Measurements from ENCODE around the gene FCHO1.
"Not testable (repeated sequence)": the region's sequence is repeated elsewhere in the genome, so short reads cannot be mapped to it uniquely, and the experiment has no call there.

FCHO1 gene

DNA sequence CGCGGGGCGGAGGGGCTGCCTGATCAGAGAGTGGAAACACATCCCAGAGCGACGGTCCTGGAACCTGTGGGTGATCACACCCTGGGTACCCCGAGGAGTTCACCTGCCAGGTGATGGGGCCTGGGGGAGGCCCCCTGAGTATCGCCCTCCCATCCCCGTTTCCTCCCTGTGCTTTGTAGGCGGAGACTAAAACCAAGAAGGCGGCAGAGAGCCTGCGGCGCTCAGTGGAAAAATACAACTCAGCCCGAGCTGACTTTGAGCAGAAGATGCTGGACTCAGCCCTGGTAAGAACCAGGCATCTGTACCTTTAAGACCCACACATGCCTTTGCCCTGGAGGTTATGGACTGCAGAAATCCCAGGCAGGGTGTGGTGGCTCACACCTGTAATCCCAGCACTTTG is 19.3 kb downstream of the FCHO1 start:
- no peaks in the 10 kb centered on the region for H3K4me1 ChIP-seq (ENCODE audit: insufficient read depth, low read length)
- no peak overlapping the region for H3K4me3 ChIP-seq (ENCODE audit: low read length)

DNA sequence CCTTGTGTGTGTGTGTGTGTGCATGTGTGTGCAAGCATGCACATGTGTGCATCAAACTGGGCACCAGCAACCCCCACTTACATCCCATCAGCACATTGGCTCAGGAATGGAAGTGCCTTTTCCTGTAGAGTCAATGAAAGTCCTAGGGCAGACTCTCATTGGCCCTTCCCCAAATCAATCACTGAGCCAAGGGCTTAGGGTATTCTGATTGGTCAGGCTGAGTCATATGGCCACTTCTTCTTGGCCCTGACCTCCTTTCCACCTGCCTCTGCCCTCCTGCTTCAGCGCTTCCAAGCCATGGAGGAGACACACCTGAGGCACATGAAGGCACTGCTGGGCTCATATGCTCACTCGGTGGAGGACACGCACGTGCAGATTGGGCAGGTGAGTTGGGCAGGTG is 20.9 kb downstream of the FCHO1 start:
- Histone ChIP-seq H3K9me3 (ENCODE audit: insufficient read depth, low read depth, low read length) (no peaks in the 10 kb centered on the region), H3K4me3 (ENCODE audit: low read length) (no peak overlapping the region), H3K4me1 (ENCODE audit: insufficient read depth, low read length) (no peaks in the 10 kb centered on the region), H3K36me3 (ENCODE audit: insufficient read depth, low read depth, low read length) (no peaks in the 10 kb centered on the region), H3K9ac (ENCODE audit: low read depth, low read length) (no peak overlapping the region), H3K27me3 (ENCODE audit: insufficient read depth, low read length) (no peaks in the 10 kb centered on the region), H3K27ac (ENCODE audit: low read length) (no peak overlapping the region)

More for the DNA sequence above, 19.3 kb downstream of the FCHO1 start:
- Histone ChIP-seq H3K9me3 (ENCODE audit: insufficient read depth, low read depth, low read length) (no peaks in the 10 kb centered on the region), H3K9ac (ENCODE audit: low read depth, low read length) (no peak overlapping the region), H3K36me3 (ENCODE audit: insufficient read depth, low read depth, low read length) (no peaks in the 10 kb centered on the region), H3K27ac (ENCODE audit: low read length) (no peak overlapping the region), H3K27me3 (ENCODE audit: insufficient read depth, low read length) (no peaks in the 10 kb centered on the region)

DNA sequence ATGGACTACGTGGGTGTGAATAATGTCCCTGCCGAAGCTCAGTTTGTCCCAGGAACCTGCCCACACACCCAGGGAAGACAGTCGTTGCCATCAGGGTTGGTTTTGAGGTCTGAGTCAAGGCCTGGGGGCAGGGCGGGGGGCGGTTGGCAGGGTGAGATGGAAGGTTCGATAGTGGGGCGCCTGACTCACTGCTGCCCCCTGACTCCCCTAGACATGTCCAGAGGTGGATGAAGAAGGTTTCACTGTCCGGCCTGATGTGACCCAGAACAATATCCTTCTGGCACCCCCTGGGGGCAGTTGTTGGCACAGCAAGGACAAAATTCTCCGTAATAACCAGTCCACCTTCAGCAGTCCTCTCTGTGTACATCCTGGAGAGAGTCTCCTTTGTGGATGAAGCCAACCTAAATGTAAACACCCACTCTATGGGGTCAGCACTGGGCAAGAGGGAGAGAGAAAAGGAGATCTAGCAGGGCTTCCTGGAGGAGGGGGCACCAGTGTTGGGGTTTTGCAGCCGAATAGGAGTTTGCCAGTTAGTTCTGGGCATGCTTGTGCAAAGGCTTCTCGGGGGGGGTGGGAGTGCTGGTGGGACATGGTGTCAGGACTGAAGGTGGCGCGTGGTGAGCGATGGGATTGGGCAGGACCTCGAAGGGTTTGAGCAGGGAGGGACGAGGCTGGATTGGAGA is 24.1 kb downstream of the FCHO1 start:
- Histone ChIP-seq H3K27ac (ENCODE audit: low read length) (no peak overlapping the region), H3K4me3 (ENCODE audit: low read length) (no peak overlapping the region), H3K4me1 (ENCODE audit: insufficient read depth, low read length) (peaks cover 2% of the 10 kb centered on the region; the same call in 1 of the 2 replicates), H3K27me3 (ENCODE audit: insufficient read depth, low read length) (no peaks in the 10 kb centered on the region), H3K9ac (ENCODE audit: low read depth, low read length) (no peak overlapping the region), H3K36me3 (ENCODE audit: insufficient read depth, low read depth, low read length) (no peaks in the 10 kb centered on the region), H3K9me3 (ENCODE audit: insufficient read depth, low read depth, low read length) (no peaks in the 10 kb centered on the region)

DNA sequence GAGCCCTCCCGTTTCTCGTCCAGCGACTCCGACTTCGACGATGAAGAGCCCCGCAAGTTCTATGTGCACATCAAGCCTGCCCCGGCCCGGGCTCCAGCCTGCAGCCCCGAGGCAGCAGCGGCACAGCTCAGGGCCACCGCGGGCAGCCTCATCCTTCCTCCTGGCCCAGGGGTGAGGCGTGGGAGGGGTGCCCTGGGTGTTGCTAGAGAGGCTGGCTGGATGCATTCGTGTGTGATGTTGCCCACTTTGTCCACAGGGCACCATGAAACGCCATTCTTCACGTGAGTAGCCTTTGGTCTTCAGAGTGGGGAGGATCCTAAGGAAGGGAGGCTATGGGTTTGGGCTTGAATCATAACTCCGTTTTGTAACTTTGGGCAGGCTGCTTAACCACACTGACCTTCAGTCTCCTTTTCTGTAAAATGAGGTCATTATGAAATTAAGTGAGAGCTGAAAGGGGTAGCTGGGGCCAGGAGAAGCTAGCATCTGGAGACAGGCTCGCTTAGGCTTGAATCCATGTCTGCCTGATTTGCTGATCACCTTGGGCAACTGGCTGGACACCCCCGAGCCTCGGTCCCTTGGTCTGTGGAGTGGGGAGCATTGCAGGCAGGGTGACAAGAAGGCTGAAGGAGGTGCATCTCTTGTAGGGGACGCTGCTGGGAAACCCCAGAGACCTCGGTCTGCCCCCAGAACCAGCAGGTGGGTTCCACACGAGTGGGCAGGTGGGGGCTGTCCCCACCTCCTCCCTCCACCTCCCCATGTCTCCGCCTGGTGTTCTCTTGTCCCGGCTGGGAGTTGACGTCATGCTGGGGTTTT is 24.9 kb downstream of the FCHO1 start:
- Histone ChIP-seq H3K9ac (ENCODE audit: low read depth, low read length) (no peak overlapping the region), H3K27me3 (ENCODE audit: insufficient read depth, low read length) (no peaks in the 10 kb centered on the region), H3K4me1 (ENCODE audit: insufficient read depth, low read length) (peaks cover 2% of the 10 kb centered on the region; the same call in 1 of the 2 replicates), H3K27ac (ENCODE audit: low read length) (no peak overlapping the region), H3K36me3 (ENCODE audit: insufficient read depth, low read depth, low read length) (no peaks in the 10 kb centered on the region), H3K9me3 (ENCODE audit: insufficient read depth, low read depth, low read length) (no peaks in the 10 kb centered on the region), H3K4me3 (ENCODE audit: low read length) (no peak overlapping the region)

DNA sequence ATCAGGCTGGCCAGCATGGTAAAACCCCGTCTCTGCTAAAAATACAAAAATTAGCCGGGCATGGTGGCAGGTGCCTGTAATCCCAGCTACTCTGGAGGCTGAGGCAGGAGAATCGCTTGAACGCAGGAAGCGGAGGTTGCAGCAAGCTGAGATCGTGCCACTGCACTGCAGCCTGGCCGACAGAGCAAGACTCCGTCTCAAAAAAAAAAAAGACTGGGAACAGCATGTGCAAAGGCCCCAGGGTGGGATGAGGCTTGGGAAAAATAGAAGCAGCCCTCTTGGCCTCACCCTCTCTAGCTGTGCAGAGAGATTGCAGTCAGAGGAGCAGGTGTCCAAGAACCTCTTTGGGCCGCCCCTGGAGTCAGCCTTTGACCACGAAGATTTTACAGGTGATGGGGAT is 26.6 kb downstream of the FCHO1 start:
- not testable (repeated sequence) for H3K9ac ChIP-seq (ENCODE audit: low read depth, low read length); H3K9me3 ChIP-seq (ENCODE audit: insufficient read depth, low read depth, low read length); H3K4me3 ChIP-seq (ENCODE audit: low read length); H3K4me1 ChIP-seq (ENCODE audit: insufficient read depth, low read length); H3K27ac ChIP-seq (ENCODE audit: low read length); H3K27me3 ChIP-seq (ENCODE audit: insufficient read depth, low read length); H3K36me3 ChIP-seq (ENCODE audit: insufficient read depth, low read depth, low read length)

DNA sequence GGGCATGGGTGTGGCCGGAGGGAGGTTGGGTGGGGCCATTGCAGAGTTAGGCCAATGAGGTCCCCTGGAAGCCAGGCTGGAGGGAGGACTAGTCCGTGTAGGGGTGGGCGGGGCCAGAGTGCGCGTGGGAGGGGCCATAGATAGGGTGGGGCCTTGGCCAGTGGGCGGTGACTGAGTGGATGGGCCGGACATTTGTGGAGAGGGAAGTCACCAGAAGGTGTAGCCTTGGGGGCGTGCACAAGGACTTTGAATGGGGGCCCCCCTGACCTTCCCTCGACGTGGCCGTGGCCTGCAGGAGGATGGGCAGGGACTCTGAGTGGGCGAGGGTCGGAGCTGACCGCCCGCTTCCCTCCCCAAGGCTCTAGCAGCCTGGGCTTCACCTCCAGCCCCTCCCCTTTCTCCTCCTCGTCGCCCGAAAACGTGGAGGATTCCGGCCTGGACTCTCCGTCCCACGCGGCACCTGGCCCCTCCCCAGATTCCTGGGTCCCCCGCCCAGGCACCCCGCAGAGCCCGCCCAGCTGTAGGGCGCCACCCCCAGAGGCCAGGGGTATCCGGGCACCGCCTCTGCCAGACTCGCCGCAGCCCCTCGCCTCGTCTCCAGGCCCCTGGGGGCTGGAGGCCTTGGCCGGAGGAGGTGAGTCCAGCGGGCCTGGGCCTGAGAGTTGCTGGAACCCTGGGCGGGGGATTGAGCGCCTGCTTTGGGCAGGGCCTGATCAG is 27.1 kb downstream of the FCHO1 start:
- Histone ChIP-seq H3K9ac (ENCODE audit: low read depth, low read length) (no peak overlapping the region; the same call in 1 of the 2 replicates), H3K27me3 (ENCODE audit: insufficient read depth, low read length) (no peaks in the 10 kb centered on the region), H3K36me3 (ENCODE audit: insufficient read depth, low read depth, low read length) (no peaks in the 10 kb centered on the region), H3K4me3 (ENCODE audit: low read length) (peak overlapping the region; percentile 76), H3K27ac (ENCODE audit: low read length) (no peak overlapping the region), H3K9me3 (ENCODE audit: insufficient read depth, low read depth, low read length) (no peaks in the 10 kb centered on the region), H3K4me1 (ENCODE audit: insufficient read depth, low read length) (peaks cover 2% of the 10 kb centered on the region; the same call in 1 of the 2 replicates)

DNA sequence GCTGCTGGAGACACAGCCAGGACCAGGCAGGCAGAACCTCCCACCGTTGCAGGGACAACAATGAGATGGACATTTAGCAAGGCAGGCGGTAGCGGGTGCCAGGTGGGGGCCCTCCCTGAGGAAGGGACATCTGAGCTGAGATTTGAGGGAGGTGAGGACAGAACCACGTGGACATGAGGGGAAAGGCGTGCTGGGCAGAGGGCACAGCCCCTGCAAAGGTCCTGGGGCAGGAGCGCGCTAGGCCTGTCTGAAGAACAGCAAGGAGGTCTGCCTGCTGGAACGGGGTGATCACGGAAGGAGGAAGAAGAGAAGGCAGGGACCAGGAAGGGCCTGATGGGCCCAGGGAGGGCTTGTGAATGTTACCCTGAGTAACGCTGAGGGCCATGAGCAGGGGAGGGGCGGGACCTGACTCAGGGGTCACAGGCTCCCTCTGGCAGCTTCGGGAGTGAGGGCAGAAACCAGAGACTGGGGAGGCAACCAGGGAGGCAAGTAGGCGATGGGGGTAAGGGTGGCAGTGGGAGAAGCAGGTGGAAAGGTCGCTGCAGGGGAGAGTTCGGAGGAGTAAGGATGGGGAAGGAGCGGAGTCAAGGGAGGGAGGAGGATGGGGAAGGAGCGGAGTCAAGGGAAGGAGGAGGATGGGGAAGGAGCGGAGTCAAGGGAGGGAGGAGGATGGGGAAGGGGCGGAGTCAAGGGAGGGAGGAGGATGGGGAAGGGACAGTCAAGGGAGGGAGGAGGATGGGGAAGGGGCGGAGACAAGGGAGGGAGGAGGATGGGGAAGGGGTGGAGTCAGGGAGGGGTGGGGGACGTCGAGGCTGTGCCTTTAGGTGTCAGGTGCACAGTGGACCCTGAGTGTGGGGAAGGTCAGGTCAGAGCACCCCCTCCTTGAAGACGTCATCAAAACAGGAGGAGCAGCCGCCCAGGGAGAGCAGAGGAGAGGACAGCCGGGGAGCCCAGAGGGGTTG is 28.0 kb downstream of the FCHO1 start:
- no peaks in the 10 kb centered on the region for H3K36me3 ChIP-seq (ENCODE audit: insufficient read depth, low read depth, low read length)
- H3K4me1 ChIP-seq (ENCODE audit: insufficient read depth, low read length), result peaks cover 2% of the 10 kb centered on the region; the same call in 1 of the 2 replicates
- no peaks in the 10 kb centered on the region for H3K9me3 ChIP-seq (ENCODE audit: insufficient read depth, low read depth, low read length)
- H3K4me3 ChIP-seq (ENCODE audit: low read length), result peak overlapping the region; percentile 76
- no peaks in the 10 kb centered on the region for H3K27me3 ChIP-seq (ENCODE audit: insufficient read depth, low read length)
- no peak overlapping the region for H3K27ac ChIP-seq (ENCODE audit: low read length)
- H3K9ac ChIP-seq (ENCODE audit: low read depth, low read length), result no peak overlapping the region; the same call in 1 of the 2 replicates

DNA sequence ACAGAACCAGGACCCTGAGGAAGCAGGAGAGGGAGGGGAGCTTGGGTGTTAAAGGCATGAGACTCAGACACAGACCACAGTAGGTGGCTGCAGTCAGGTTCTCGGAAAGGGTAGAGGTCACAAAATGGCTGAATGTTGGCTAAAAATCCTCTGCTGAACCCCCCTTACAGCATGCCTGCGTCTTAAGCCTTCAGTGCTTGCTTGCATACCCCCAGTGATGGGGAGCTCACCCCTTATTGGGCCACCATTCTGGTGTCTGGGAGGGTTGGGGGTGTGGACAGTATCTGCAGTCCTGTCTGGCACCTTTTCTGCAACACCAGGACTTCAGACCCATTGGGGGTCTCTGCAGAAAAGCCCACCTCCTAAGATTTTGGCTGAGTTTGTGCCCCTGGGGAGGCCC is 29.5 kb downstream of the FCHO1 start:
- H3K36me3 ChIP-seq (ENCODE audit: insufficient read depth, low read depth, low read length), result no peaks in the 10 kb centered on the region

DNA sequence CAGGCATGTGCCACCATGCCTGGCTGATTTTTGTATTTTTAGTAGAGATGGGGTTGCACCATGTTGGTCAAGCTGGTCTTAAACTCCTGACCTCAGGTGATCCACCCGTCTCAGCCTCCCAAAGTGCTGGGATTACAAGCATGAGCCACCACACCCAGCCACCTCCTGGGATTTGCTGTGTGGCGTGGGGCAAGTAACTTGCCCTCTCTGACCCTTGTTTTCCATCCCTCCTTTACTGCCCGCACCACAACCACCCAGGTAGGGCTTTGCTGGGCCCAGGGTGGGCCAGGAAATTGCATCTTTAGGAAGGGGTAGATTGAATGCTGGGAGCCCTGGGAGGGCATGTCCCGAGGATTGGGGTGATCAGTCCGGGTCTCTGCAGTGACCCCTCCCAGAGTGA is 32.4 kb downstream of the FCHO1 start:
- H3K4me3 ChIP-seq (ENCODE audit: low read length); H3K9me3 ChIP-seq (ENCODE audit: insufficient read depth, low read depth, low read length); H3K36me3 ChIP-seq (ENCODE audit: insufficient read depth, low read depth, low read length); H3K27me3 ChIP-seq (ENCODE audit: insufficient read depth, low read length); H3K27ac ChIP-seq (ENCODE audit: low read length); H3K4me1 ChIP-seq (ENCODE audit: insufficient read depth, low read length); H3K9ac ChIP-seq (ENCODE audit: low read depth, low read length): not testable (repeated sequence)

More for the DNA sequence above, 29.5 kb downstream of the FCHO1 start:
- Histone ChIP-seq H3K27me3 (ENCODE audit: insufficient read depth, low read length) (no peaks in the 10 kb centered on the region), H3K4me1 (ENCODE audit: insufficient read depth, low read length) (peaks cover 2% of the 10 kb centered on the region; the same call in 1 of the 2 replicates), H3K4me3 (ENCODE audit: low read length) (no peak overlapping the region), H3K27ac (ENCODE audit: low read length) (no peak overlapping the region), H3K9ac (ENCODE audit: low read depth, low read length) (no peak overlapping the region), H3K9me3 (ENCODE audit: insufficient read depth, low read depth, low read length) (no peaks in the 10 kb centered on the region)

DNA sequence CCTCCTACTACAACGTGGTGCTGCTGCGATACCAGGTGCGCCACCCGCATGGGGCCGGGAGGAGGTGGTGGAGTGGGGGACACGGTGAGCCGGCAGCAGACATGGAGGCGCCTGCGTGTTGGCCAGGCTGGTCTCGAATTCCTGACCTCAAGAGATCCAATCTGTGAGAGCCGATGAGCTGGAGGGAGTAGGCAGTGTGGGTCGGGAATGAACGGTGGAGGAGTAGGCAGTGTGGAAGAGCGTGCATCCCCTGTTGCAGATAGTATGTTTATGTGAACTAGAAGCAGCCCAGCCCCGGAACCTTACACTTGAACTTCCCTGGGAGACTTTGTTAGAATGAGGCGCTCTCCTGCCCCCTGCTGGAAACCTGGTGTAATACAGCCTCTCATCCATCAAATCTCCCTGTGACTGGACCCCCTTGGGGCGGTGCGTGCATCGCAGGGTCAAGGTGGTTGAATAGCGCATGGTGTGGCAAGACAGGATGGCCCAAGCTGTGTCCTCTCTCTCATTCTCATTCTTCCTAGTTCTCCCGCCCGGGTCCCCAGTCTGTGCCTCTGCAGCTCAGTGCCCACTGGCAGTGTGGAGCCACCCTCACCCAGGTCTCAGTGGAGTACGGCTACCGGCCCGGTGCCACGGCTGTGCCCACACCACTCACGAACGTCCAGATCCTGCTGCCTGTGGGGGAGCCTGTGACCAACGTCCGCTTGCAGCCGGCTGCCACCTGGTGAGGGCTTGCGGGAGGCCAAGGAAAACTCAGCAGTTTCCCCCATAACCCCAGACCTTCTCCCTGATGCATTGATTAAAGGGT is 33.1 kb downstream of the FCHO1 start:
- Histone ChIP-seq H3K9me3 (ENCODE audit: insufficient read depth, low read depth, low read length) (no peaks in the 10 kb centered on the region), H3K9ac (ENCODE audit: low read depth, low read length) (no peak overlapping the region; the same call in 1 of the 2 replicates), H3K4me1 (ENCODE audit: insufficient read depth, low read length) (no peaks in the 10 kb centered on the region; the same call in 1 of the 2 replicates), H3K36me3 (ENCODE audit: insufficient read depth, low read depth, low read length) (0 out of 2 replicates have a peak, but pooled peaks cover 4% of the 10 kb centered on the region), H3K27me3 (ENCODE audit: insufficient read depth, low read length) (no peaks in the 10 kb centered on the region), H3K27ac (ENCODE audit: low read length) (no peak overlapping the region), H3K4me3 (ENCODE audit: low read length) (no peak overlapping the region)
